Peyer's patch (tissue), 4 donors: ENCODE results near the gene ALDH1L1. TPM values are rescaled to one million over a fixed set of nuclear protein-coding genes. Genes with fewer than 3 reads are reported as not detected.
"Not testable (repeated sequence)": the region's sequence is repeated elsewhere in the genome, so short reads cannot be mapped to it uniquely, and the experiment has no call there.

ENCODE experiments used
- DNase-seq, 3 donors: peaks; one replicate each; pipeline ENCODE4 v3.0.0-alpha.2; 2017 to 2019
- H3K27ac ChIP-seq, 4 donors: fragments of 200-600 bp; sonication (generic); one replicate each; pipeline ENCODE4 v1.5.1; 2016 to 2019
- H3K27me3 ChIP-seq, 2 donors: fragments of 200-600 bp; sonication (generic); one replicate each; pipeline ENCODE4 v1.5.1; 2019
- H3K36me3 ChIP-seq, 3 donors: fragments of 200-600 bp; sonication (generic); one replicate each; pipeline ENCODE4 v1.5.1; 2016 to 2019
- H3K4me1 ChIP-seq, 4 donors: fragments of 200-600 bp; sonication (generic); one replicate each; pipeline ENCODE4 v1.5.1; 2016 to 2019
- H3K4me3 ChIP-seq, 4 donors: fragments of 200-600 bp; sonication (generic); 1 replicate in 3 of 4; 2 replicates in 1 of 4; pipeline ENCODE4 v1.5.1; 2016 to 2019; ENCODE audit warnings: mild to moderate bottlenecking in 1 of 4
- H3K9me3 ChIP-seq, 4 donors: fragments of 200-600 bp; sonication (generic); one replicate each; pipeline ENCODE4 v1.5.1; 2016 to 2019; ENCODE audit warnings: mild to moderate bottlenecking in 1 of 4
- CTCF ChIP-seq, 6 experiments: fragments of 450-650 bp in 4 of 6; fragments of 200-600 bp in 2 of 6; sonication (generic) in 1 of 6; IDR thresholded peaks; one replicate each; pipeline ENCODE4 v1.5.1; 2017 to 2019; ENCODE audit warnings: antibody characterized with exemption in 6 of 6, mild to moderate bottlenecking in 3 of 6, moderate library complexity in 1 of 6
- POLR2A ChIP-seq, 2 donors: fragments of 450-650 bp; IDR thresholded peaks; one replicate each; pipeline ENCODE4 v1.5.1; 2017; ENCODE audit warnings: antibody characterized with exemption in 2 of 2, mild to moderate bottlenecking in 2 of 2, moderate library complexity in 2 of 2
- total RNA-seq, 4 donors: library from RNA; depleted of rRNA; stranded (reverse); fragments of >200 nt; gene quantifications; one replicate each; pipeline ENCODE4 v1.1.0, GENCODE V29; 2016

The ALDH1L1 gene
- total RNA-seq, 4 donors from 2014 or later, result 2.0 to 14.2 (median 4.6) TPM

- TF ChIP-seq POLR2A (IDR thresholded peaks at IDR 0.05) (no peak), CTCF (IDR thresholded peaks at IDR 0.05) (no peak)
- DNase-seq, result no peak
- no peaks in the 10 kb centered on the region for H3K27me3 ChIP-seq
- H3K36me3 ChIP-seq, result no peaks in the 10 kb centered on the region
- H3K4me3 ChIP-seq, result no peak overlapping the region
- H3K9me3 ChIP-seq, result peaks cover 0 to 4% (median 0%) of the 10 kb centered on the region in 4 donors
- no peak overlapping the region for H3K27ac ChIP-seq
- H3K4me1 ChIP-seq, result peaks cover 0 to 10% (median 0%) of the 10 kb centered on the region in 4 donors
Observed at GRCh38 chr3:126078866-126079265, 101.5 kb downstream of the ALDH1L1 start.

GRCh38 chr3:126077754-126078153 is 102.6 kb downstream of the ALDH1L1 start:
- DNase-seq, result no peak
- H3K27ac ChIP-seq, result no peak overlapping the region
- peaks cover 0 to 3% (median 0%) of the 10 kb centered on the region in 4 donors for H3K4me1 ChIP-seq
- no peaks in the 10 kb centered on the region for H3K9me3 ChIP-seq
- TF ChIP-seq POLR2A (IDR thresholded peaks at IDR 0.05), result no peak
- no peak for TF ChIP-seq CTCF (IDR thresholded peaks at IDR 0.05)
- no peak overlapping the region for H3K4me3 ChIP-seq
- no peaks in the 10 kb centered on the region for H3K36me3 ChIP-seq
- H3K27me3 ChIP-seq, result no peaks in the 10 kb centered on the region

GRCh38 chr3:126076140-126076539 is 104.2 kb downstream of the ALDH1L1 start:
- no peak for DNase-seq
- Histone ChIP-seq H3K9me3 (no peaks in the 10 kb centered on the region), H3K27ac (no peak overlapping the region)

GRCh38 chr3:126070146-126070545 is 110.2 kb downstream of the ALDH1L1 start:
- no peak for TF ChIP-seq POLR2A (IDR thresholded peaks at IDR 0.05)
- no peak for TF ChIP-seq CTCF (IDR thresholded peaks at IDR 0.05)
- Histone ChIP-seq H3K27me3 (no peaks in the 10 kb centered on the region), H3K27ac (no peak overlapping the region), H3K4me1 (no peaks in the 10 kb centered on the region), H3K36me3 (peaks cover 0 to 4% (median 0%) of the 10 kb centered on the region in 3 donors), H3K4me3 (no peak overlapping the region), H3K9me3 (no peaks in the 10 kb centered on the region)
- DNase-seq, result no peak

More at GRCh38 chr3:126076140-126076539, 104.2 kb downstream of the ALDH1L1 start:
- no peak overlapping the region for H3K4me3 ChIP-seq
- no peak for TF ChIP-seq POLR2A (IDR thresholded peaks at IDR 0.05)
- TF ChIP-seq CTCF (IDR thresholded peaks at IDR 0.05), result no peak
- no peaks in the 10 kb centered on the region for H3K27me3 ChIP-seq
- no peaks in the 10 kb centered on the region for H3K36me3 ChIP-seq
- H3K4me1 ChIP-seq, result no peaks in the 10 kb centered on the region

GRCh38 chr3:126067959-126068358 is 112.4 kb downstream of the ALDH1L1 start:
- no peaks in the 10 kb centered on the region for H3K9me3 ChIP-seq
- H3K36me3 ChIP-seq, result peaks cover 0 to 4% (median 0%) of the 10 kb centered on the region in 3 donors
- no peak for TF ChIP-seq POLR2A (IDR thresholded peaks at IDR 0.05)
- no peak for TF ChIP-seq CTCF (IDR thresholded peaks at IDR 0.05)
- H3K4me1 ChIP-seq, result no peaks in the 10 kb centered on the region
- no peak overlapping the region for H3K27ac ChIP-seq
- no peak overlapping the region for H3K4me3 ChIP-seq
- DNase-seq, result no peak
- no peaks in the 10 kb centered on the region for H3K27me3 ChIP-seq

GRCh38 chr3:126066676-126067075 is 113.7 kb downstream of the ALDH1L1 start:
- not testable (repeated sequence) for DNase-seq, H3K27me3 ChIP-seq, H3K9me3 ChIP-seq, H3K27ac ChIP-seq, H3K36me3 ChIP-seq, H3K4me1 ChIP-seq, H3K4me3 ChIP-seq
